ENCODE data around the gene CAMK2B.
A peak's percentile ranks its signal among the peaks of the same experiment; 100 is the strongest.

CAMK2B gene

DNA sequence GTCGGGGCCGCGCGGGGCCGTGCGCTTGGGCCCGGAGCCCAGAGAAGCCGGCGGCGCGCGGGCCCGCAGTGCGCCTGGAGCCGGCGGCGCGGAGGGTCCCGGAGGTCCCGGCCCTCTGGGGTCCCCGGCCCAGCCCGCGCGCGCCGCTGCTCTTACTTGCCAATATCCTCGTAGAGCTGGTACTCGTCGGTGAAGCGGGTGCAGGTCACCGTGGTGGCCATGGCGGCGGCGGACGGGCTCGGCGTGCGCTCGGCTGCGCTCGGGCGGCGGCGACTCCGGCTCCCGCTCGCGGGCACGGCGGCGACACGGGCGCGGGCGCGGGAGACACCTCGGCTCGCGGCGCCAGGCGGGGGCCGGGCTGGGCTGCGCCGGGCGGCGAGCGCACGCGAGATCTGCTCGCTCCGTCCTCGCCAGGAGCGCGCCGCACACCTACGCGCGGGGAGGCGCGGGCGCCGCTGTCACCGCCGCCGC, at the start of gene CAMK2B:
TSS of gene CAMK2B (minus strand) at position 394 of the 471 bp plus-strand sequence. CDS start at position 221, 173 bp downstream.
- no peak for DNase-seq (ENCODE audit: low read depth)

DNA sequence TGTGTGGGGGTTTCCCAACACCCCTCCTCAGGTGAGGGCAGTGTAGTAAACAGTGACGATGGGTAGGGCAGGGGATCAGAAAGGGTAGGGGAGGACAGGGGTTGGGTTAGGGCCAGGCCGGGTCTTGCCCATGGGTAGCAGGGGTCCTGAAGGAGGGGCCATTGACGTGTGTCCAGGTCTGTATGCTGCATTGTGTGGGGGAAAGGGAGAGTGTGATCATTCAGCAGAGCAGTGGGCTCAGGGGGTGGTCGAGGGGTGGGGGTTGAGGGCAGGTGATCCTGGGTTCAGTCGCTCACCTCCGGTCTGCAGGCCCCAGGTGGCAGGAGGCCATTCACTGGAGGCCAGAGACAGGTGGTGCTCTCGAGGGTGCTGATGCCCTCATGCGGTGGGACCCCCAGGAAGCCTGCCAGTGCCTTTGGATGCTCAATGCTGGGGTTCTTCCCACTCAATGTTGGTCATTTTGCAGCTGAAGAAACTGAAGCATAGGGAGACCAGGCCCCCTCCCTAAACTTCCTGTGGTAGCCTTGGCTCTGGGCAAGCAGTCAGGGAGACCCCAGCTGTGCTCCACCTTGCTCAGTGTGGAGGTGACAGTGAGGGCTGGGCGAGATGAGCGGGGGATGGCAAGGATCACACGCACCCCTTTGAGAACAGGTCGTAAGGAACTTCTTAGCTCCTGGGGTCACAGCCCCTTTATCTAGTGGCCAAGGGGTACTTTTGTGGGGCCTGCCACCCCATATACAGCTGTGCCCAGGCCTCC, 48.8 kb upstream of the CAMK2B start:
- DNase-seq (ENCODE audit: low read depth): no peak

DNA sequence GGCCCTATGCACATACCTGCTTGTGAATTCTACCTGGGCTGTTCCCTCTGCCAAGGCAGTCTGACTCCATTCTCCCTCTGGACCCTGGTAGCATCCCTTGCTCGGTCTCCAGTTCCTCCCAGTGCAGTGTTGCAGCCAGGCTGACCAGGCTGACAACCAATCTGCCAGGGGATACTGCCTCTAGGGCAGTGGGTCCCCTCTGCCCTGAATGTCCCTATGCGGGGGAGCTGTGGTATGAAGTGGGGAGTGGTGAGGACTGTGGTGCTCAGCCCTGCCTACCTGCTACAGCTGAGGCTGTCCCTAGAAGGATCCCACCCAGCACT, 48.0 kb upstream of the CAMK2B start:
- no peak for DNase-seq (ENCODE audit: low read depth)

DNA sequence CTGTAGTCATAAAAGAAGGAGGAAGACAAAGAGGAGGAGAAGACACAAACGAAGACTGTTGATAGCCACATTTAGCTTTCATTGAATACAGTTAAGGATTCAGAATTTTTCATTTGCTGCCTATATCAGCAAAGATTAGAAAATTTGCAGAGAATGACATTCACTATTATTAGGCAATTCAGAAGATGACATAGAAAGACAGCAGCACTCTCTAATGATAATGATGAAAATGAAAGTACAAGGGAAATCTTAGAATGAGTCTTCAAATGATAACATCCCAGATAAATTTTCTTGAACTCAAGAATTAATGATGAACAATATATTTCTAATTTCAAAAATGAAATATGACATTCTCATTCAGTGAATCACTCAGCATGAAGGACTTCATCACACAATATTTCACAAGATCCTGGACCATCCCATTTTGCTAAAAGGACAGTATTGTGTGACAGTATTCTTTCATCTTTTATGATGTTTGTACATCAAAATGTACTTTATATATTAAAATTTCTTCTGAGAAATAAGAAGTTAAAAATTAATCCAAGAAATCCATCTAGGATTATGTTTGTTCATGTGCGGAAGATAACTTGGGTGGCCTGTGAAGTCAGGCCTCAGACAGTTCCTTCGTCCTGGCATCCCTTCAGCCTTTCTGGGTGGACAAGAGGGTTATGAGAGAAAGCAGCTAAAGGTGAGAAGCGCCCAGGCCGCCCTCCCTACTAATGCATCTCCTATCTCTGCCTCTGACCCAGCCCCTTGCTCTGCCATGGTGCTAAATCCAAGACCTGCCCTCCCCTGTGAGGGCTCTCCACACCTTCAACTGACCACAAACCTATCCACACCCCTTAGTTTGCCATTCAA, 47.4 kb upstream of the CAMK2B start:
- peak; percentile 63 for DNase-seq (ENCODE audit: low read depth)

DNA sequence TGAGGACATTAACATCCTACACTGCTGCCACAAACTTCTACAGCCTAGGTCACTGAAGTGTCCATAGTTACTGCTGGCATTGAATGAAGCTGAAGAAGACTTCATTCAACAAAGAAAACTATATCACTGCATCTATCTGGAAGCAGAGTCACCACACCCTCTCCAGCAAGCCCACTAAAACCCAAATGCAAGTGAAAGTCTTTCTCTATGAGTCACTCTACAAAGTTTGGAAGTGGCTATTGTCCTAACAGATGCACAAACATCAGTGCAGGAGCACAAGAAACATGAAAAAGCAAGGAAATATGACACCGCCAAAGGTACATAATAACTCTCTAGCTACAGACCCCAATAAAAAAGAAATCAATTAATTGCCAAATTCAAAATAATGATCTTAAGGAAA, 43.5 kb upstream of the CAMK2B start:
- DNase-seq (ENCODE audit: low read depth): peak; percentile 74

DNA sequence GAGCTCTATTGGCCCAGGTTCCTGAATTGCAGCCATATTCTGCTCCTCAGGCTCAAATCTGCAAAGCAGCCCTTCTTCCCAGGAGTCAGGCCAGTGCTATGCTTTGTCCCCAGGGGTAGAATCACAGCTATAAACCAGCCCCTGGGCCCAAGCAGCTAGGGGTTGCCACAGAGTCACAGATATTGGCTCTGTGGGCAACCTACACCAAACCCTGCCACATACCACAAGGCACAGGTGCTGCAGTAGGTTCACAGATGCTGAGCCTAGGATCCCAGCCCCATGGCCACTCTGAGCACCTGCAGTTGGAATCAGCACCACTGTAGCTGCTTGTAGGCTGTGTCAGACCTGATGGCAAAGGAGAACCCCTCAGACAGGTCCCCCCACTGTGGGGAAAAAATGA, 43.1 kb upstream of the CAMK2B start:
- no peak for DNase-seq (ENCODE audit: low read depth)

DNA sequence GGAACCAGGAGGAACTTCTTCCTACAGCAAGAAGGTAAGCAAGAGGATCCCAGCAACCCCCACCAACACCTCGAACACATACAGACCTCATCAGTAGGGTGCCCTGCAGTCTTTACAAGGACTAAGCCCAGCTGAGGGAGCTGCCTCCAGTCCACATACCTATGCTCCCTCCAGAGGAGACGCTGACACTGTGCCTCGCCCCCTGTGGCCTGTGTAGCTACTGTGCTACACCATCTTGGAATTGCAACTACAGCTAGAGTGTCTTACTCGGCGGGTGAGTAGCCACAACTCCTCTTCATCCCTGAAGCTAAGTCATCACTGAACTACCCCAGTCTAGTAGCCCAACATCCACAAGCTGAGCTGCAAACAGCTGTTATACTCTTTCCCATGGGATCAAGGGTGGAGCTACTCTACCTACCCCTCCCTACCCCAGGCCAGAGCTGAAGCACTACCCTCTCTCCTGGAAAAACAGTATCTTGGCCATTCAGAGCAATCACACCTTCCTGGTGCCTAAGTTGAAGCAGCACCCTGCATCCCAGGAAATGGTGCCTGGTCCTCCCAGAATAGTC, 42.2 kb upstream of the CAMK2B start:
- no peak for DNase-seq (ENCODE audit: low read depth)

DNA sequence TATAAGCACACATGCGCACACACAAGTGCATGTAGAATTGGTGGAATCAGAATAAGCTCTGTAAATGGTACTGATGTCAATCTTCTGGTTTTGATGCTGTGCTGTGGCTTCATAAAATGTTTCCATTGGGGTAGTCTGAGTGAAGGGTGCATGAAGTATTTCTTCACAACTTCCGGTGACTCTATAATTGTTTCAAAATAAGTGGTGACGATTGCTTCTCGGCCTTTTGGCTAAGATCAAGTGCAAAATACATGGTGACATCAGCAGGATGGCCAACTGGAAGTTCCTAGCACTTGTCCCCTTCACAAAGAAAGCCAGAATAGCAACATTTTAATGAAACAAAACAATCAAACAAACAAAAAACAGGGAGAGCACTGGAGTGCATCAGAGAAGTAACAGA, 41.6 kb upstream of the CAMK2B start:
- DNase-seq (ENCODE audit: low read depth): no peak

DNA sequence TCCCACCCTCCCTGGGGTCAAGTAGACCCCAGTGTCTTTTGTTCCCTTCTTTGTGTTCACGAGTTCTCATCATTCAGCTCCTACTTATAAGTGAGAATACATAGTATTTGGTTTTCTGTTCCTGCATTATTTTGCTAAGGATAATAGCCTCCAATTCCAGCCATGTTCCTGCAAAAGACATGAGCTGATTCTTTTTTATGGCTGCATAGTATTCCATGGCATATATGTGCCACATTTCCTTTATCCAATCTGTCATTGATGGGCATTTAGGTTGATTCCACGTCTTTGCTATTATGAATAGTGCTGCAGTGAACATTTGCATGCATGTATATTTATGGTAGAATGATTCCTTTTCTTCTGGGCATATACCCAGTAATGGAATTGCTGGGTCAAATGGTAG, 28.3 kb upstream of the CAMK2B start:
- no peak for DNase-seq (ENCODE audit: low read depth)

DNA sequence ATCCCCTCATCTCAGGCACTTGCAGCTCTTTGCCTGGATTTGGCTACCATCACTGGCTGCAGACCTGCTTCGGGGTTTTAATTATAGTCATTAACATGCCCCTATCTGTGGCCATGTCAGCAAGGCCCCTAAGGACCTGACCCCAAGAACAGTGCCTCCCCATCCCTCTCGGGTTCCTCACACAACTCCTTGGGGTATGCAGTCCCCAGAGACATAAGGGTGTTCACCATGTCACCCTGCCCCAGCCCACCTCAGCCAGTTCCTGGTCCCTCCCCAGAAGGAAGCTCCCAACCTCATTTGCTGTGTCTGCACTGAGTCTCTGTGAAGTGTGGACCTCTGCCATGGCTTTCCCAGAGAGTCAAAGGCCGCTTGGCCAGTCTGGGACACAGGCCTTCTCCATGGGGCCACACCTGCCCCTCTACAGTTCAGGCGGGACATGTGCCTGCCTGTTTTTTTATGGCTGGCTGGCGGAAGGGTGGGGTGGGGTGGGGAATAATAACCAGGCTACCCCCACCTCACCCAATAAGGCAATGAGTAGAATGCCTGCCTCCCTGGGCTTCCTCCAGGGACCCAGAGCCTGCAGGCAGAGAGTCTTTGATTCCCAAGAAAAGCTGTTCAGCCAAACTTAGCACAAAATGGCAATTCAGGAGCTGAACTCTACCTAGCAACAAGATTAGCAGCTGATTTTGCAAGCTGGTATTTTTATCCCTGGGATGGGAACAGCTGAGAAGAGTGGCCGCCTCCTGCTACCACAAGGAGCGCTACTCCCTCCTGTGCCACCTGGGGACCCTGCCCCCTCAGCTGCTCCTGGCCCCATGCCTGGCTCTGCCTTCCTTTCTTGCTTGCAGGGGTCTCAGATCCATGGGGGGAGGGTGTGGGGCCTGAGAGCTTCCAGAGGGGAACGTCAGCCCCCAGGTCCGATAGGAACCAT, 23.7 kb upstream of the CAMK2B start:
- DNase-seq (ENCODE audit: low read depth): no peak

DNA sequence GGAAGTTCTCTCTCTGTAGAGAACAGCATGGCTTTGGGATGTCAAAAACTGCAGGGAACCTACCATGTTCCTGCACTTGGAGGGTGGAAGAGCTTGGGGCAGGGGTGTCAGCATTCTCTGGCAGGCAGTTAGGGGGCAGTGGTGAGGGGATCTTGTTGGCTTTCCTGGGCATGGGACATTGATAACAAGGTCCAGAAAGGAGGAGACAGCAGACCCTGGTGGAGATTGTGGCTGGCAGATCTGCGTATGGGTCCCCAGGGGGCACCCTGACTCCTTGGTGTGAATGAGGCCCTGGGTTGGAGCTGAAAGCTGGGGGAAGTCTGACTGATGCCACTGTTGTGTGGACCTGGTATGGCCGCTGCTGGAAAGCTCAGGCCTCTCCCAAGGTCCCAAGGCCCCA, 22.9 kb upstream of the CAMK2B start:
- DNase-seq (ENCODE audit: low read depth): peak; percentile 87

DNA sequence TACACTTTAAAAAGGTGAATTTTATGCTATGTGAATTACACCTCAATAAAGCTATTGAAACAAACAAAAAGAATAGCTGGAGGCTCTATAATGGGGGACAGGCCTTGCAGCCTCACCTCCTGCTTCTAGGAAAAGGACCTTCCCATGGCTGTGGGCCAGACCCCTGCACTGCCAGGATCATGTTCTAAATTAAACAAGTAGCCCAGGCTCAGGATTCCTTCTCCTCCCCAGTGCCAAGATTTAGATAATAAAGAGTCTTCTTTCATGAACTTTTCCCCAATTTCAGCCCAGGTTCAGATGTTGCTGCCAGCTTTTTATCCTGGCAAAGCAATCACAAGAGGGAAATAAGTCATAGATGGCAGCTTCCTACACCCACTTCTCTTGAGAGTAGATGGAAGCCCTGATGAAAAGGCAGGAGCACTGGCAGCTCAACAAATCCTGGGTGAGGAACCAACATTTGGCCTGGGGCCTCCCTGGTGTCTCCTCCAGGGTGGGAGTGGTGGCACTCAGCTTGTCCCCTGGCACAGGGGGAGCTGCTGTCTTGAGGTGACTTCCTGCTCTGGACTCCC, 22.2 kb upstream of the CAMK2B start:
- DNase-seq (ENCODE audit: low read depth): no peak

DNA sequence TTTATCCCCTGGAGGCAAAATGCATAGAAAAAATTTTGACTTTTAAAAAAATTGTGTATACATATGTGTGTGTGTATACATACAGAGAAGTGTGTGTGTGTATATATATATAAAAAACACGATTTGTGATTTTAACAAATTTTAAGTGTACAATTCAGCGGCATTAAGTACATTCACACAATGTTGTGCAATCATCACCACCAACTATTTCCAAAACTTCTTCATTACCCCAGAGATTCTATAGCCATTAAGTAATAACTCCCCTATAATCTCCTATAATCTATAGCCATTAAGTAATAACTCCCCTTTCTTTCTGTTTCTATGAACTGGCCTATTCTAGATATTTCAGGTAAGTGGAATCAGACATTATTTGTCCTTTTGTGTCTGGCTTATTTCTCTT, 20.7 kb upstream of the CAMK2B start:
- no peak for DNase-seq (ENCODE audit: low read depth)

DNA sequence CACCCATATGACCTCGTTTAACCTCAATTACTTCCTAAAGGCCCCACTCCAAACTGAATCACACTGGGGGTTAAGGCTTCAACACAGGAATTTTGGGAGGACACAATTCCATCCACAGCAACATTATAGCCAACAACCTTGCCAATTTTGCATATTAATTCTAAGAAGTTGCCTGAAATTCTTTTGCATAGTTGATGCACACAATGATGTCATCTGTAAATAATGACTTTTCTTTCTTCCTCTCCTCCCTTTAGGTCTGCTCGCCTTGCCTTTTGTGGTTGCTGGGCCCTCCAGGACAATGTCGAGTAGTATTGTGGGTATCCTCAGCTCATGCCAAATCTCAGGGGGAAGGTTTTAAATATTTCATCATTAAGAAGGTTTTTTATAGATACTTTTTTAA, 16.0 kb upstream of the CAMK2B start:
- no peak for DNase-seq (ENCODE audit: low read depth)

DNA sequence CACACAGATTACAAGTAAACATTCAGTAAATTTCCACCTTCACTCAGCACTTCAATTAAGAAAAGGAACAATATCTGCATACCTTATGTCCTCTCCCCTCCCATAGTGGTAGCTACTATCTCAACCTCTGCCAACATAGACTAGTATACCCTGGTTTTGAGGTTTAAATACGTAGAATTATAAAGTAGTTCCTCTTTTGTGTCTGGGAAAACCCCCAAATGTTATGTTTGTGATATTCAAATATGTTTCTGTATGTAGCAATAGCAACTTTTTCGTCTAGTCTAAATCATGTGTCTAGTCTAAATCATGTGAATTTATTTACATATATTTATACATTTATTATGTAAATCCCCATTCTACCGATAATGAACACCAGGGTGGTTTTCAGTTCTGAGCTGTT, 13.2 kb upstream of the CAMK2B start:
- no peak for DNase-seq (ENCODE audit: low read depth)

DNA sequence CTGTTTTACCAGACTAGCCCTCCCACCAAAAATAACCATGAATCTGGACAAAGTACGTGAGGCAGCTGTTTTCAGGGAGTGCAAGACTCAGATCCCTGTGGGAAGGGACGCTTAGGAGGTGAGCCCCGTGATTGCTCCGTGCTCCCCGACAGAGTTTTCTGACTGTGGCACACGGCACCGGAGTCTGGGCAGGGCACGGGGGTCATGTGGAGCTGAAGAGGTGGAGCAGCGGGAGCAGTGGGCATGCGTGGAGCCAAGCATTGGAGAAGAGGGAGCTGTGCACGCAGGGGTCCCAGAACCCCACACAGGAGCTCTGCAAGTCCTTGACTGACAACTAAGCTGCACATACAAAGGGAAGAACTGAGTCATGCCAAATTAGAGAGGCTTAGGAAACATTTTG, 11.1 kb upstream of the CAMK2B start:
- DNase-seq (ENCODE audit: low read depth): no peak

DNA sequence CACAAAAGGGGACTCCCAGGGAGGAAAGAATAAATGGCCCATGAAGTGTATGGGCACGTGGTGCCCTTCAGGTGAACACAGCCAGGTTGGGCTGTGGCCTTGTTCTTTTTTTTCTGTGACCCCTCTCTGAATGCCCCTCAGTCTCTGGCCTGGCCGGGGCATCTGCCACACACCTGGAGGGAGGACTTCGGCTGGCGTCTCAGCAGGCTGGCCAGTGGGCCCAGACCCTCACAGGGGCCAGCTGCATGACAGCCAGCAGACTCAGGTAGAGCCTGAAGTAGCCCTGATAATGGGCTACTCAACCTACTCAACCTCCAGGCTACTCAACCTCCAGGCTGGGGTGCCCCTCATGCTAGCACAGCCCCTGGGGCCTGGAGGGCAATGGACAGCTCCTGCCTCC, 9.8 kb upstream of the CAMK2B start:
- no peak for DNase-seq (ENCODE audit: low read depth)

DNA sequence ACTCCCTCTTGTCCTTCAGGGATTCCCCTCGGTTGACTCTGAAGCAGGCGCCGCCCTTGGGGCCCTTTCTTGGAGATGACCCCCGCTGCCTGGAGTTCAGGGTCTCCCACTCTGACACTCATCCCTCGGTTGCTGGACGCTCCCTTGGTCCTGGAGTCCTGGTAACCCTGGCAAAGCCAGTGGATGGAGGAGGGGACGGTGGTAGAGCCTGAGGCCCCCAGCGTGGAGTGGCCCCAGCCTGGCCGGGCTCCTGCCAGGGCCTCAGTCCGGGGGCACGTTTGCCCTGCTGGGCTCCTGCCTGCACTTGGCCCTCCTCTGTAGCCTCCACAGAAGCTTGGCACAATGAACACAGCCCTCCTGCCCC, 9.3 kb upstream of the CAMK2B start:
- DNase-seq (ENCODE audit: low read depth): no peak

DNA sequence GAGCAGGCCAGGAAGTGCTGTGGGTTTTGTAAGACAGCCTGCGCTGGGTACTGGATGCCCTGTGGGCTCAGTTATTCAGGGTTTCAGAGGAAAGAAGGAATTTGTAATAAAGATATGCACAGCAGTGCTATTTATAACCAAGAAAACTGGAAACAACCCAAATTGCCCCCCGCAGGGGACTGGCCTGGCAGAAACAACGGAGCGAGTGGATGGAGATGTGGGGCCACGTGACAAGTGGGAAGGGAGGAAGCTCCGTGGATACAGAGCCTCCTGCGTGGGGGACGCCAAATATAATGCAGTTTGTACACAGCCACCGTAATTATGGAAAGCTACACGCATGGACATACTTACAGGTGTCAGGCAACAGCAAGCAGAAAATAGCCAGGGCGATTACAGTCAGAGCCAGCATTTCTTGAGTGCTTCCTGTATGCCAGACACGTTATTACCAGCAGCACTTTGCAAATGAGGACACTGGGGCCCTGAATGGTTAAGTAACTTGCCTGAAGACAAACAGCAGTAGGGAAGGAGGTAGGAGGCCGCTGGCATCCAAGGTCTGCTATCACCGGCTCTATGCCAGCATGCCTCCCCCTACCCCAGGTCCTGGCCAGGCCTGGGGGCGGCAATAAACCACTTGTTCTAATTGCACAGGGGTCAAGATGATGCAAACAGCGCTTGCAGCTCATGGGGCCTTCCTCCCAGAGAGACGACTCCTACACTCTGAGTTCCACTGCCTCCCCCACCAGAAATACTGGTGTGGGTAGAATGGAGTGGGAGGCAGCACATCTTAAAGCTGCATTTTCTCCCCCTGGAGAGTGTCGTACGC, 8.7 kb upstream of the CAMK2B start:
- no peak for DNase-seq (ENCODE audit: low read depth)

DNA sequence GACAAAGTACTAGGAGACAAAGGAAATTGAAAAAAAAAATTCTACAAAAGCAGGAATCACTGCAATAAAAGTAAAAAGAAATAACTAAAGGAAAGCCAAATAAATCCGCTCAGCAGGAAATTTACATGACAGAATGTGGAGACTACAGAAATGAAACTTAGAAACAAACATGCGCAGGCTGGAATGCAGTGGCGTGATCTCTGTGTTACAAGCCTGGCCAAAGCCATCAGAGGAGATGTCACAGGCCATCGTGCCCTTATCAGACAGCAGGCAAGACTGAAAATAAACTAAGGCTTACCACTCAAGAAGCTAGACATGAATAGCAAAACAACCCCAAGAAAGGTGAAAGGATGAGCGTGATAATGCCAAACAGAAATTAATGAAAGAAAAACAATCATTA, 6.3 kb upstream of the CAMK2B start:
- DNase-seq (ENCODE audit: low read depth): no peak

DNA sequence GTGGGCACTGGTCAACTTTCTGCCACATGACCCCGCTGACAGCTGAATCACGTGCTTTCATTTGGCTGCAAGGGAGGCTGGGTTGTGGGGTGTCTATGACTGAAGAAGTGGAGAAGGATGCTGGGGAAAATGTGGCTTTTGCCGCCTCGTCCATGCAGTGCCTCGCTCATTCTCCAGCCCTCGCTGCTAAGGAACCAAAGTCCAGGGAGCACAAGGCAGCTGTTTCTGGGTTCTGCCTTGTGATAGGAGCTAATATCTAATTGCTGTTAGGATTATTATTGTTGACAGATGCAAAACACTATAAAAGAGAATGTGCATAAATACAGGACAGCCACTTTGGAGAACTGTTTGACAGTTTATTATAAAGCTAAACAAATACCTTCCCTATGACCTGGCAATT, 4.9 kb upstream of the CAMK2B start:
- DNase-seq (ENCODE audit: low read depth): no peak
